ENCODE data around the gene SAE1.

The SAE1 gene

DNA sequence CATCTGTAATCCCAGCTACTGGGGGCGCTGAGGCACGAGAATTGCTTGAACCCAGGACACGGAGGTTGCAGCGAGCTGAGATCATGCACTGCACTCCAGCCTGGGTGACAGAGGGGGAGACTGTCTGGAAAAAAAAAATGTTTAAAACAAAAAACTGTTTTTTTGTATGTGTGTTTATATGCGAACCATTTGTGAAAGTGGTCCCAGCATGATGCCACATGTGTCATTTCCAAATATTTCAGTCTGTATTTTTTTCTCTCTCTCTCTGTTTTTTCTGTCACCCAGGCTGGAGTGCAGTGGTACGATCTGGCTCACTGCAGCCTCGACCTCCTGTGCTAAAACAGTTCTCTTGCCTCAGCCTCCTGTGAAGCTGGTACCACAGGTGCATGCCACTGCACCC lies 37.4 kb downstream of the SAE1 start:
- DNase-seq: no peak

DNA sequence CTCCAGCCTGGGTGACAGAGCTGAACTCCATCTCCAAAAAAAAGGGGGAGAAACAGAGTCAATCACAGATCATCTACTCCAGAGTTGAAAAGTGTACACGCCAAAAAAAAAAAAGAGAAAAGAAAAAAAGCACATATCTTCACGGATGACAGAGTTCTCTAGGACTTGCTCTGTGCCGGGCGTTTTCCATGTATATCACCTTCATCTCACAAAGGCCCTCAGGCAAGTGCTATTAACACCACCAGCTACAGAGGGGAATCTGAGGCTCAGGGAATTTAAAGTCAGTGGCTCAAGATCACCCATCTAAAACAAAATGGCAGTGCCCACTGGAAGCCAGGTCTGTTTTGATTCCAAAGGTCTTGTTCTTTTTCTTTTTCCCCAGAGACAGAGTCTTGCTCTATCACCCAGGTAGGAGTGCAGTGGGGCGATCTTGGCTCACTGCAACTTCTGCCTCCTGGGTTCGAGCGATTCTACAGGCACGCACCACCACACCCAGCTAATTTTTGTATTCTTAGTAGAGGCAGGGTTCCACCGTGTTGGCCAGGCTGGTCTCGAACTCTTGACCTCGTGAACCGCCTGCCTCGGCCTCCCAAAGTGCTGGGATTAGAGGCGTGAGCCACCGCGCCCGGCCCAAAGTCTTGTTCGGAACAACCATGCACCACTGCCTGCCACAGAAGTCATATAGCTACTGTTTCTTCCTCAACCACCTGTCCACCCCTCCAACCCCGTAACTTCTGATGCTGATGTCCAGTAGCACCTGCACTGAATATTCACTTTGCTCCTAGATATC lies 42.2 kb downstream of the SAE1 start:
- DNase-seq: no peak

DNA sequence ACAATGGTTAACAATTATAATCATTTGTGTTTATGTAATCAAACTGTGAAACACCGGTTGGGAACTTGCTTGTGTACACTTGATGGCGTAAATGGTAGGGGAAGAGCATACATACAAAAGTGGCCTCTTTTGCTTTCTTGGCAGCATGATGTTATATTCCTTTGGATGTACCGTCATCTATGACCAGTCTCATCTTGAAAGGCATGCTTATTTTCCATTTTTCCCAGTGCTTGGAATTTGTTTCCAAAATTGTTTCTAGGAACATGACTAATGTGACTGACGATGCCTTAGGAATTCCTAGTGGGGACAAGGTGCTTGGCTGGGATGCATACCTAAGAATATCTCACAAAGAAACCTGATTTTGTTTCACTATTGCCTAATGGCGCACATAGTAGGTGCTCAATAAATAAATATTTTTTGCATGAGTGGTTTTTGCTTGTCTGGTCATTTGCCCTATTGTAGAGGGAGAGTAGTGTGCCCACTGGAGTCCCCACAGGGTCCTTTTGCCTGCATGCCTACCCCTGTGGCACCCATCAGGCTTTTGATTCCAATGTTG lies 45.5 kb downstream of the SAE1 start:
- DNase-seq: no peak

DNA sequence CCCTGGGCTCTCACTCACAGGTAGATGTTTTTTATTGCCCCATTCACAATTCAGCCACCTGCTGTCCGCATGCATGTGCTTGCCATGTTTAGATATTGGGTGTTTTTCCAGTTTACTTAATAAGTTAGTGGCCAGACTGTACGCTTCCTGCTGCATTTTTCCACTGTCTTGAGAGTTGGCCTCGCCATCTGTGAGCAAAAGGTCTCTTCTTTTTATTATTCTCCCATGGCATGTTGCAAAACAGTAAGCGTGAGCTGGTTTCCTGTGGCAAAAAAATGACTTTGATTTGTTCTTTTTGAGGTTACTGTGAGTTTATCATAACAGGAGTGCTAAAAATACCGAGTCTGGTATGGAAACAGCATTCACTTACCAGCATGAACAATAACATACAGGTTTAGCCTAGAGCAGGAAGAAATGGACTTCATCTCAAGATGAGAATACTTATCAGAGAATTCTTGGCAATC lies 46.0 kb downstream of the SAE1 start:
- DNase-seq: no peak

DNA sequence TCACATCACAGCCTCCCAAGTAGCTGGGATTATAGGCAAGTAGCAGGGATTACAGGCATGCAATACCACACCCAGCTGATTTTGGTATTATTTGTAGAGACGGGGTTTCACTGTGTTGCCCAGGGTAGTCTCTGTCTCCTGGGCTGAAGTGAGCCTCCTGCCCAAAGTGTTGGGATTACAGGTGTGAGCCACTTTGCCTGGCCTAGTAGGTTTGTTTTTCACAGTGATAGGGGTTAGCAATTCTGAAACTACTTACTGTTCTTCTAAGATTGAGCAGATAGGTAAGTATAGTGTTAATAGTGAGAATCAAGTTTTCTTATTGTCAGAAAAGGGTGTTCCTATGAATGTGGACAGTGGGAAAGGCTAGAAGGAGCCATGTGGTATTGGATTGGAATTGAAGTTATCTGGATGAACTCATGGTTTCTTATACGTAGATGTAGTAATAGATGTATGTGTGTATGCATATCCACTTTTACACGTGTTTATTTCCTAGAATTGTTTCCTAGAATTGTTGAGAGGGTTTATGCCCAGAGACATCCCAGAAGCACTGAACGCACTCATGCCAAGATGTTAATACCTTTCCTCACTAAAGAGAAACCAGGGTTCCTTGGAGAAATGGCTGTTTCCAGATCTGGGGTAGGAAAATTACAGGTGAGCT lies 49.1 kb downstream of the SAE1 start:
- DNase-seq: no peak

DNA sequence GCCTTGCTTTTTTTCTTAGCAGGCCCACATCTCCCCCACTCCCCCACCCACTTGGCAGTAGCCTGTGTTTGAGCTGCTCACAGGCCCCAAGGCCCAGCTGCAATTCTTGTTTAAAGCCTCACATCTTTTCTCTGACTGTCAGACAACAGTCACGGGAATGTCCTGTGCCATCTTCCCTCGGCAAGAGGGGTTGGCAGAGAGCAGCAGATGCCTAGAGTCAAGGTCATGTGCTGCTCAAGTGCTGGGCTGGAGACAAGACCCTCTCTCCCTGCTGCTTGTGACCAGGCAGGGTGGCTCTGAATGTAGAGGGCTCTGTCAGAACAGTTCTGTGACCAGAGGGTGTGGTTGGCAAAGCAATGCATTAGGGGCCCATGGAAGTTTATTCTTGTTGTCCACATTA lies 53.0 kb downstream of the SAE1 start:
- DNase-seq: no peak

DNA sequence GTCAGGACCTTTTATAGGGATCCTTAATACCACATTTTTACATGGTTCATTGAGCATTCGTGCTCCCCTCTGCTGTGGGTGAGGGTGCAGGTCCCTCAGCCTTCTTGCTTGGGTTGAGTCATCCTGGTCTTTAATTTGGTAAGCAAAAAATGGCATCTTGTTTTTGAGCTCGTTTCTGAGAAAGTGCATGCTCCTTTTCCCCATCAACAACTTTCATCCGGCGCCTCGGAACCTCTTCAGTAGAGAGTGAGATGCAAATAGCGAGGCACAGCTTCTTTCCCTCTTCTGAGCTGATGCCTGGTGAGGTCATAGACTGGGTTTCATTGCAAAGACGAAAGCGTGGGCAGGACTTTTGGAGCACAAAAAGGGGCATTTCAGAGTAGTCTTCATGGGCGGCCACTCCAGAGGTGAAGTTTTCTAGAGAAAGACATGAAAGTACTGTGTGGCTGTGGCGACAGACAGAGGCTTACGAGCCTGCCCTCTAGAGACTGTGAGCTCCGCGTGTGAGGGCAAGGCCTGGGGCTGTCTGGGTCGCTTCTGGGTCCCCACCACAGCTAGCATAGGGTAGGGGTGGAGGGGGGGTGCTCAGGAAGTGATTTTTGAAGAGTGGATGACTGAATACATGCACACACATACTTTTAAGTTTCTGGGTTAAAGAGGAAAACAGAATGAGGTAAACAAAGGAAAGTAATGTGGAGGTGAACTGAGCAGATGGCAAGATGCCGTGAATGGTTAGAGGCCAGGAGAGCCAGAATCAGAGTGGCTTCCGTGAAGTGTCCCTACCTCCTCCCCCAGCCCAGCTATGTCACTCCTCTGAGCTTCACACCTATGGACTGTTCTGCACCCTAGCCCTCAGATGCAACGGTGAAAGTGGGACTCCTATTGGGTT lies 56.1 kb downstream of the SAE1 start:
- no peak for DNase-seq

DNA sequence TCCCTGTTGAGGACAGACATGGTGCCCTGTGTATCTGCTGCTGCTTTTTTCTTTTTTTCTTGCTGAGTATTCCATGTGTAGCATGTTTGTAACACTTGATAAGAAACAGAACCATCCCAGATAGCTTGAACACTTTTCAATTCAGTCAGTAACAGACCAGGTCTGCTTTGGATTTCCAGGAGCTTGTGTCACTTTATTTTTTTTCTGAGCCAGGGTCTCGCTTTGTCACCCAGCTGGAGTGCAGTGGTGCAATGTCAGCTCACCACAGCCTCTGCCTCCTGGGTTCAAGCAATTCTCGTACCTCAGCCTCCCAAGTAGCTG lies 56.7 kb downstream of the SAE1 start:
- no peak for DNase-seq

DNA sequence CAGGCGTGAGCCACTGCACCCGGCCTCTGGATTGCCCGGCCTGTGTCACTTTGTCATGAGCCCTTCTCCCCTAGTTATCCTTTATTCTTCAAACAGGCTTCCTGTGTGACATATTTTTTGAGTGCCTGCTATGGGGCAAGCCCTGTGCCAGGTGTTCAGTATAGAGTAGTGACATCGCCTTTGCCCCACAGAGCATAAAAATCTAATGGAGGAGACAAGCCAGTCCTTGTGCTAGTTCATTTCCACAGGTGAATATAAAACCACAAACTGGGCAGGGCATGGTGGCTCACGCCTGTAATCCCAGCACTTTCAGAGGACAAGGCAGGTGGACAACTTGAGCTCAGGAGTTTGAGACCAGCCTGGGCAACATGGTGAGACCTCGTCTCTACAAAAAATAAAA lies 57.2 kb downstream of the SAE1 start:
- no peak for DNase-seq

DNA sequence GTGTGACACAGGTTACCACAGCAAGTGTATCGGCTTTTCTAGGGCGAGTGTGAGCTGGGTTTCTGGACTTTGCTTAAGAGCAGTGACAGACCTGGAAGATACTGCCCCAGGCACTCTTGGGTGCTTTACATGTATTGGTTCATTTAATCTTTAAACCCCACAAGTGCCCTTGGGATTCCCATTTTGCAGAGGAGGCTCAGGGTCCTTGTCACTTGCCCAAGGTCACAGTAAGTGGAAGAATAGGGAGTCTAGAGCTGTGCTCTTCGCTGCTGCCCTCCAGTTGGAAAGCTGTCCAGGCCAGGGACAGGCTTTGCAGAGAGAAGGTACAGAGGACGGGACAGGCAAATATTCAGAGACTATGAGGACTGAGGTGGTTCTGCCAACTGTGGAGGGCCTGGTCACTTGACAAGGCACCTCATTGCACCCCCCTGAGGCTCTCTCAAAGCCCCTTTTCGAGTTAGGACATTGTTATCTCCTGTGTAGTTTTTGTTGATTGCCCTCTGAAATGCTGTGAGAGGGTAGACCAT lies 57.9 kb downstream of the SAE1 start:
- no peak for DNase-seq

DNA sequence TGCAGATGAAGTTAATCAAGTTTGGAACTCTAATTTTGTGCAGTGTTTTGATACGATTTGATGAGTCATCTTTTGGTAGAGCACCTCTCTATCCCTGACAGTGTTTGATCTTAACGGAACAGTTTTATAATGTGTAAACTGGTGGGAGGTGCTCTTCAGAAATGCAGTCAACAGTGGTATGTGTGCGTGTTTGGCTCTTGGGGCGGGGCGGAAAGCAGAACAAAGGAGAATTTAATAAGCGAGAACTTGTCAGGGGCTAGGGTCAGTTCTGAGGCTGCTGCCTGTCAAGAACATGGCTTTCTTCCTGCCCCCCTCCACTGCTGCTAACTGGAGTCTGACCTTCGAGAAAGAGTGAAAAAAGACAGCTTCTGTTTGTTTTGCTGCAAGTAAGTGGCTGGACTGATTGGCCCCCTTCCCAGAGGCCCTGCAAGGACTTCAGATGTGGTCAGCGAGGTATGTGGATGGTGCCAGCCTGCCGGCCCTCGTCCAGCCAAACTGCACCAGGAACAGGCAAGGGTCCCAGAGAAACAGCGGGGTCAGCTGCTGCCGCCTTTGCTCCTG lies 59.6 kb downstream of the SAE1 start:
- no peak for DNase-seq

DNA sequence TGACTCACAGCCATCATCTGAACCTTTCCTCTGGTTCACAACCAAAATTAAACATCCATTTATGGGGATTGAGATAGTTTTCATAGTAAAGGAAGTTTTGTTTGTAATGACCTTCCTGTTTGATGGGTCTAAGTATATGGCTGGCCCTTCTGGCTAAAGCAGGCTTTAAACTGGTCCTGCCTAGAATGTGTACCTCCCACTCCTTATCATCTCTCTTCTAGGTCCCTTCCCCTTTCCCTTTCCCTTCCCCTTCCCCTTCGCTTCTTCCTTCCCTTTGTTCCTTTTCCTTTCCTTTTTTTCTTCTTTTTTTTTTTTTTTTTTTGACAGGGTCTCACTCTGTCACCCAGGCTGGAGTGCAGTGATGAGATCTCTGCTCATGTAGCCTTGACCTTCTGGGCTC lies 64.8 kb downstream of the SAE1 start:
- no peak for DNase-seq

DNA sequence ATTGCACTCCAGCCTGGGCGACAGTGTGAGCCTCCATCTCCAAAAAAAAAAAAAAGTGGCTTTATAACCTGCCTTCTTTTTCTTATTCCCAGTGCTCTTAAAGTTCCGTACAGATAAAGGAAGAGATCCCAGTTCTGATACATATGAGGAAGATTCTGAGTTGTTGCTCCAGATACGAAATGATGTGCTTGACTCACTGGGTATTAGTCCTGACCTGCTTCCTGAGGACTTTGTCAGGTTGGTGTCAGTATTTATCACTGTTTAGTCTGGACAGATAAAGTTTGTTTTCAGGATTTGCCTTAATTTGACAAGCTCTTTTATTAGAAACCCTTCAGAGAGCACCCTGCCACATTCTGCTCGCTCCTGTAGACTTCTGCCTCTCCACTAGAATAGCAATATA lies 66.5 kb downstream of the SAE1 start:
- DNase-seq: no peak

DNA sequence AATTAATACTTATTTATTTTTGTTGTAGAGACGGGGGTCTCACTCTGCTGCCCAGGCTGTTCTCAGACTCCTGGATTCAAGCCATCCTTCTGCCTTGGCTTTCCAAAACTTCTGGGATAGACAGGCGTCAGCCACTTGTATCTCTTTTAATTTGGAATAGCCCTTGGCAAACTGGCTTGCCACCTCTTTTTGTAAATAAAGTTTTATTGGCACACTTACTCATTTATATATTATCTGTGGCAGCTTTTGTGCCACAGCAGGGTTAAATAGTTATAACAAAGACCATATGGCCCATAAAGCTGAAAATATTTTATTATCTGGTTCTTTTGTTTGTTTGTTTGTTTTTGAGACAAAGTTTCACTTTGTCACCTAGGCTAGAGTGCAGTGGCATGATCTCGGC lies 69.9 kb downstream of the SAE1 start:
- DNase-seq: no peak

DNA sequence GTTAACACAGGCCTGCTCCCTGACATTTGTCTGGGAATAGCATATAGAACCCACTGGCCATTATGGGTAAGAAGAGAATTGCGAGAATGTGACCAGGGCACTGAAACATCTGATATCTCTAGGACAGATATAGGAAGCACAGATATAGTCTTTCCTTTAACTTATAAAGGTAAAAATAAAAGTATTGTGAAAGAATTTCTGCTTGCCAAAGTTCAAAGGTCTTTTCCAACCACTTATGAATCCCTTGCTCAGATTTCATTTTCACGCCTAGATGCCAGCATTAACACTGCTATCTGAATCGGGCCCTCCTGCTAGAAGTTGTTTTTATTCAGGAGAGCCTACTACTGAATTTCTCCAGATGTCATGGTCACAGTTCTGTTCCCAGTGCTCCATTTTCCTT lies 72.6 kb downstream of the SAE1 start:
- DNase-seq: no peak

DNA sequence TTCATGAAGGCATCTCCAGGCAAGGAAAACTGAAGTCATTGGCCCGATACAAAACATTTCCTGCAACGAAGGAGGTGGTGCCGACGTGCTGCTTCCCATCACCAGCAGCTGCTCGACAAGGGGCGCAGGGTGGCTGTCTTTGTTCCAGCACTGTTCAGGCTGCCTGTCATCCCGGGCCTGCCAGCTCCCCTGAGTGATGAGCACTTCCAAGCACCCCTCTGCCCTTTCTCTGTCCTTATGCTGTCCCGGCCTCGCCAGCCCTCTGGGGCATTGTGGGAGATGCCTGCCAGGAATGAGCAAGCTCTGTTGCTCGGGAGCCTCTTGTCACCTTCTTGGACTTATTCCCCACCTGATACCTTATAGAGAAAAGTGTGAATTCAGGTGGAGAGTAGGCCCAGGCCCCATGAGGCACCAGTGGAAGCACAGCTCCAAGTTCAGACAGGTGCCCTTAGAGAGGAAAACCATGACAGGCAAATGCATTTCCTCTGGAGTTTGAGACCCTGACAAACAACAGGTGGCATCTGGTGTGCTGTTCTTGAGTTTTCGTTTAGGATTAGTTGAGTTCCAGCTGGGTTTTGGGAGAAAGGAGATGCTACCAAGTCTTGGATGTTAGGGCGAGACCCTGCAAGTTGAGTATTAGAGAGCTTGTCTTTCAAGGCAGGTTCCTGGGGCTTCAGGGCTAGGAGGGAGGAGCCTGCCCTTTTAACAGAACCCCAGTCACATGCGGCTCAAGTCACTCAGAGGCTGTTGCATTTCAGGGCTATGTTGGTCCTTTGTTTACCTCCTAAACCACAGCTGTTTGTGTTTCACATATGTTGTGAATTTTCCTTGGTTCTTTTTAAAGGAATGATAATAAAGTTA lies 78.9 kb downstream of the SAE1 start:
- DNase-seq: no peak

DNA sequence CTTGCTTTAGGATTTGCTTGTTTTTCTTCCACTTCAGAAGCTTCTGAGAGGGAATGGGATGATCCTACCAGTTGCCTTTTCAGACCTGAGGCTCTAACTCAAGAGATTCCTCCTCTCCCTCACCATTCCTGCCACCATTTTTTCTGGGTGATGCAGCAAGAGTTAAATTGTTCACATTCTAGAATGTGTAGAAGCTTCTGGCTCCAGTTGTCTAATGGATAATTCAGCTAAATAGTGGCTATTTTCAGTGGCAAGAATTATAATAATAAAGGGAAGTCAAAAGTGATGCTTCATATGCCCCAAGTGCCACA lies 79.5 kb downstream of the SAE1 start:
- no peak for DNase-seq

DNA sequence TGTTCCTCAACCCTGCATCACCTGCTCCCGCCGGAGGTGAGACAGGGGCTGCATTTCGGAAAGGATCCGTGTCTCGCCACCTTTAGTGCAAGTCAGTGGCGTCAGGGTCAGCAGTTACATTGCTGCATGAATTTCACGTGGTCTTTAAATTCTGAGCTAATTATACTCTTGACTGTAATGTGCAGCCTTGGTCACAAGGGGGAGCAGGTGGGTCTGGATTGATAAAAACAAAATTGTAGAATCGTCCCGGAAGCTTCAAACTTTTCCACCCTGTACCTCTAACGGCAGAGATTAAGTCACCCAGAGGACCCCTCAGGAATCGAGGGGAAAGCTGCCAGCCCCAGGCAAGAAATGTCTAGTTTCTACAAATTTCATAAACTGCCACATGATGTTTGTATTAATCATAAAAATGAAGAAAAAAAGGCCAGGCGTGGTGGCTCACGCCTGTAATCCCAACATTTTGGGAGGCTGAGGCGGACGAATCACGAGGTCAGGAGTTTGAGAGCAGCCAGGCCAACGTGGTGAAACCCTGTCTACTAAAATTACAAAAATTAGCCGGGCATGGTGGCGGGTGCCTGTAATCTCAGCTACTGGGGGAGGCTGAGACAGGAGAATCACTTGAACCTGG lies 80.2 kb downstream of the SAE1 start:
- DNase-seq: no peak

DNA sequence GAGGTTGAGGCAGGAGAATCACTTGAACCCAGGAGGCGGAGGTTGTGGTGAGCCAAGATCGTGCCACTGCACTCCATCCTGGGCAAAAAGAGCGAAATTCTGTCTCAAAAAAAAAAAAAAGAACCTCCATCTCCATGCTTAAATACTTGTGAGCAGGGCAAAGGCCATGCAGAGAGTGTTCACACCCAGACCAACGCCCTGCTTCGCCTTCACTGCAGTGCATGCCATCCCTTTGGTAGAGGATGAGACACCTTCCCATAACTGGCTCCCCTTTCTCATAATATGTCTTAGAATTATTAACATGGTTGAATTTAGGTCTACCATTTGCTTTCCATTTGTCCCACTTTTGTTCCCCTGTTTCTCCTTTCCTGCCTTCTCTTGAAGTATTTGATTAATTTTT lies 84.9 kb downstream of the SAE1 start:
- DNase-seq: no peak

DNA sequence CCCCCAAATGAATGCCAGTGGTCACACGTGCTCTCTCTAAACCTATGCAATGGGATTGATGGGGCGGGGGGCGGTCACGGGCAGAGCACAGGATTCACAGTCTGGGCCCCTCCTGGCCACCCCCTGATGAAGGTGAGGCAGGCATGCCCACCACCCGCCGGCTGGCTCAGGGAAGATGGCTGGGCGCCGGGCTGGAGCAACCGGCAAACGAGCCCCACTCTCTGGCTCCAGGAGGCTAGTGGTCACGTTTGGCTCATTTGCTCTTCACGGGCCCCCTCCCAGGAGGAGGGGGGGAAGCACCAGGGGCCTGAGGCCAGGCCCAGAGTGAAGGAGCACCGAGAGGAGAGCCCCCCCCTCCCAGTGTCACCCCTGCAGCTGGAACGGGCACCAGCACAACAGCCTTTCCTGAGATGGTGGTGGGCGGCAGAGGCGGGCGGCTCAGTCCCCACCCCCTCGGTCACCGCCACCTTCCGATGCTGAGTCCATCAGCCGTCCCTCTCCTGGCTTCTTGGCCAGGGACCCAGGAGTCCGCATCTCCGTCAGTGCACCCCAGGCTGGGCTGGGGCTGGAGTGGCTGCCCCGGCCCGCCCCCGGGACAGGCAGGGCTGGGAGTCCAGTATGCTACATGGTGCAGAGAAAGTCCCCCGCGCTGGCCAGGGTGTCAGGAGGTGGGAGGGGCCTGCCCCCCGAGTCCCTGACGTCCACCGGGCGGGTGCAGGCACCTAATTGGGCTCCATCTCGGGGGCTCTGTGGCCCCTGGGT lies 90.6 kb downstream of the SAE1 start:
- no peak for DNase-seq

DNA sequence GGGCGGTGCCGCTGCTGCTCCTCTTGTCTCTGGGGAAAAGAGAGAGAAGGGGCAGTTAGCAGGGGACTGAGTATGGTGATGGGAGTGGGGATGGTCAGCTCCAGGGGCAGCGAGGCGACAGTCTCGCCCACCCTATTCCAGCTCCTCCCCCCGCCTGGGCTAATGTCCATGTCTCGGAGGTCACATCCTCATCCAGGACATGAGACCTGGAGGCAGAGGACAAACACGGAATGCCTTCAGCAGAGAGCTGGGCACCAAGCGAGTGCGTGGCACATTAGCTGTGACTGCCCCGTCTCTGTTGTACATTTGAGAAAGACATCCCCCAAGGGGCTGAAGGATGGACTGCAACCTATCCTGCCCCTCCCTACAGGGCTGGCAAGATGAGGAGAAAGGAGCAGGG lies 91.3 kb downstream of the SAE1 start:
- no peak for DNase-seq

Measured in NCI-H187 treated with DMSO at 0.1 percent for 48 hours (cell line).